Putamen (tissue), 1 donor: ENCODE results near the gene RSAD2.

Source experiments
- DNase-seq: peaks from one replicate; pipeline ENCODE4 v3.0.0-alpha.2; 2016; ENCODE audit warnings: low spot score

Gene RSAD2

DNA sequence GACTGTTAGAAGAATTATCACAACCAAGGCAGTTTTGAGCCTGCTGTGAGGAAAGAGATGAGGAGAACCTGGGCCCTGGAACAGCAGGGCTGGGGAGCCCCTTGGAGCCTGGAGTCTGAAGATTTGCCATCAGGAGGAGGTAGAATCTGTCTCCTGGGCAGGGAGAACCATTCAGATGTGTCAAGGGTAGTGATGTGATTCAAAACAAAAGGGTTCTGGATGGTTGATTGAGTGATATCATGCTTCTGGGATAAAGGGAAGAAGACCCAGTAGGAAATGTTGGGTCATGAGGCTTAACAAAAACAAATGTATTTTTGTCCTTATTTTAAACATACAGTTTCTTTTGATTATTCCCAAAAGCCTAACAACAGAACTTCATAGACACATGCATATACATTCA lies 68.2 kb downstream of the RSAD2 start:
- no peak for DNase-seq

DNA sequence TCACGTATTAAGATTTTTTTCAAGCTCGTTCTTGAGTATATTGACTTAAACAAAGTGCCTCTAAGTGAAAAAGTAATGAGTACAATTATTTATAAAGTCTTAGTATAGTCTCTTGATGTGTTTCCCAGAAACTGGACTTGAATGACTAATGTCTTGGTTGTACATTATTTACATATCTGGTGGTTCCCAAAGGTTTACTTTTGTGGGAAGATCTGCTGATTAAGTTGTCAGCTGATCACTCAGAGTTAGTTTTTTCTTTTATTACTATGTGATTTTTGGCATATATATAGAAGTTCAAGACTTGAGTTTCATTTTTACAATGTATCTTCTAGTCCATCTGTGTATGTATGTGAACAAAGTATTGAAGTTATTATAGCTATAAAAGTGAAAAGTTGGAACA lies 69.1 kb downstream of the RSAD2 start:
- no peak for DNase-seq
